ENCODE results near the gene DNMBP.
"Not testable (repeated sequence)": the region's sequence is repeated elsewhere in the genome, so short reads cannot be mapped to it uniquely, and the experiment has no call there.

Gene DNMBP

DNA sequence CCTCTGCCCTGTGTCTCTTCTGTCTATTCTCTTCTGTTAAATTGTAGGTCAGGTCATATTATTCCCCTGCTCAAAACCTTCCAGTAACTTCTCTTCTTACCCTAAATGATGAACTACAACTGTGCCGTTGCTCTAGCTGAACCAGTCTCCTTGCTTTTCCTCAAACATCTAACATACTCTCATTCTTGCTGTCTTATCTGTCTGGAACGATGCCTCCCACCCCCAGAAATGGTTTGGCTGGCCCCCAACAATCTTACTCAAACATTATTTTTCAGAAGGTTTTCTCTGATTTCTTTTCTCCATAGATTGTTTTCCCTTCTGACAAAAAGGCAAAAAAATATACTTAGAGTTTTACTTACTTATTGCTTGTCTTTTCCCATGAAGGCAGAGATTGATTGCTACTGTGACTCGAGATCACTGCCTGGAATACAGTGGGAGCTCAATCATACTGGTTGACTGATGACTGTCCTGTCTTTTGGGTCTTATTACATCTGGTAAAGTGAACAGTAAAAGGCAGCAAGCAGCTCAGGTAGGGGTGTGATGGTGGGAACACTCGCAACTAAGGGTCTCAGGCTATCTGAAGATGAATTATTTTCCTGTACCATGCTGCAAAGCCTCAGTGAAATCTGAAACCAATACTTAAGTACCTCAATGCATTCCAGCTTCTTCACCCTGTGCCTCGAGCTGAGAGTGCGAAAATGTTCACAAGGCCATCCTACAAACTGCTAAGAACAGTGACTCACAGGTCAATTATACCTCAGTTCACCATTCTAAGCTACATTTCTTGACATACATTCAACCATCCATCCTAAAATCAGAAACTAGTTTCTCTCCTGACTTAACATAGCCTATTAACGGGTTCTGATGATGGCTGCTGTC, 67.6 kb downstream of the DNMBP start:
- no peaks in the 10 kb centered on the region for H3K36me3 ChIP-seq (replicated peaks; ENCODE audit: insufficient read depth, low read length)
- H3F3A ChIP-seq (ENCODE audit: insufficient read depth, low read length): no peaks in the 10 kb centered on the region
- no peak overlapping the region; the same call in 1 of the 2 replicates for H3K27ac ChIP-seq (ENCODE audit: low read length)
- no peaks in the 10 kb centered on the region for H4K20me1 ChIP-seq (ENCODE audit: insufficient read depth, low read length)
- H3K9ac ChIP-seq (ENCODE audit: low read length): no peak overlapping the region
- no peak overlapping the region for H2AFZ ChIP-seq (ENCODE audit: low read length)
- H3K27me3 ChIP-seq (replicated peaks; ENCODE audit: insufficient read depth, low read length): no peaks in the 10 kb centered on the region
- no peak for TF ChIP-seq EZH2phosphoT487 (IDR thresholded peaks at IDR 0.05; ENCODE audit: low read length)
- no peak overlapping the region for H3K4me2 ChIP-seq (ENCODE audit: low read depth, low read length)
- H3K4me1 ChIP-seq (ENCODE audit: low read length): no peaks in the 10 kb centered on the region
- H3K79me2 ChIP-seq (ENCODE audit: low read length): no peaks in the 10 kb centered on the region
- DNase-seq: no peak
- no peak overlapping the region for H3K4me3 ChIP-seq (ENCODE audit: low read length)
- no peaks in the 10 kb centered on the region for H3K9me3 ChIP-seq (replicated peaks; ENCODE audit: insufficient read depth, low read length)
- H3K9me2 ChIP-seq (replicated peaks; ENCODE audit: insufficient read depth, low read length): no peaks in the 10 kb centered on the region

DNA sequence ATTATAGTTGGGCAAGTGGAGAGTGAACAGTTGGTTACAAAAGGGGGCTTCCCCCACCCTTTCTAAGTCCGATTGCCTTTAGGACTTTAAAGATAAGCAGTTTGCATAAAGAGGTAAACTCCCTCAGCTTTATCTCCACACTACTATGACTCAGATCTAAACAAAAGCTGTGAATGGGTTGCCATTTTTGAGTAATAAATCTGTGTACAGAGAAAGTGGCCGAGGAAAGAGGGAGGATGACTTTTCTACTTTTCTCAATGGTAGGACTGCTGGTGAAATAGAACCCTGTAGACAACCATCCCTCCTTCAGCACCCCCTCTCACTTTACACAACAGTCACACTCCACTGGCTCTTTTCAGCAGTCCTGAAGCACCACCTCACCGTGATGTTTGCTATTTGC, 71.2 kb downstream of the DNMBP start:
- no peaks in the 10 kb centered on the region for H3K79me2 ChIP-seq (ENCODE audit: low read length)
- no peak overlapping the region for H3K4me3 ChIP-seq (ENCODE audit: low read length)
- DNase-seq: no peak
- H3K27ac ChIP-seq (ENCODE audit: low read length): no peak overlapping the region
- TF ChIP-seq EZH2phosphoT487 (IDR thresholded peaks at IDR 0.05; ENCODE audit: low read length): no peak
- TF ChIP-seq, protein P1, sequence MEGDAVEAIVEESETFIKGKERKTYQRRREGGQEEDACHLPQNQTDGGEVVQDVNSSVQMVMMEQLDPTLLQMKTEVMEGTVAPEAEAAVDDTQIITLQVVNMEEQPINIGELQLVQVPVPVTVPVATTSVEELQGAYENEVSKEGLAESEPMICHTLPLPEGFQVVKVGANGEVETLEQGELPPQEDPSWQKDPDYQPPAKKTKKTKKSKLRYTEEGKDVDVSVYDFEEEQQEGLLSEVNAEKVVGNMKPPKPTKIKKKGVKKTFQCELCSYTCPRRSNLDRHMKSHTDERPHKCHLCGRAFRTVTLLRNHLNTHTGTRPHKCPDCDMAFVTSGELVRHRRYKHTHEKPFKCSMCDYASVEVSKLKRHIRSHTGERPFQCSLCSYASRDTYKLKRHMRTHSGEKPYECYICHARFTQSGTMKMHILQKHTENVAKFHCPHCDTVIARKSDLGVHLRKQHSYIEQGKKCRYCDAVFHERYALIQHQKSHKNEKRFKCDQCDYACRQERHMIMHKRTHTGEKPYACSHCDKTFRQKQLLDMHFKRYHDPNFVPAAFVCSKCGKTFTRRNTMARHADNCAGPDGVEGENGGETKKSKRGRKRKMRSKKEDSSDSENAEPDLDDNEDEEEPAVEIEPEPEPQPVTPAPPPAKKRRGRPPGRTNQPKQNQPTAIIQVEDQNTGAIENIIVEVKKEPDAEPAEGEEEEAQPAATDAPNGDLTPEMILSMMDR (IDR thresholded peaks at IDR 0.05; ENCODE audit: low read length): no peak
- TF ChIP-seq EZH2 (optimal IDR thresholded peaks at IDR 0.05; ENCODE audit: low read depth, low read length): no peak
- no peak overlapping the region for H3K9ac ChIP-seq (ENCODE audit: low read length)
- H3K36me3 ChIP-seq (replicated peaks; ENCODE audit: insufficient read depth, low read length): no peaks in the 10 kb centered on the region
- H2AFZ ChIP-seq (ENCODE audit: low read length): no peak overlapping the region
- no peaks in the 10 kb centered on the region for H3K4me1 ChIP-seq (ENCODE audit: low read length)
- H4K20me1 ChIP-seq (ENCODE audit: insufficient read depth, low read length): no peaks in the 10 kb centered on the region
- no peak overlapping the region for H3K4me2 ChIP-seq (ENCODE audit: low read depth, low read length)
- H3F3A ChIP-seq (ENCODE audit: insufficient read depth, low read length): no peaks in the 10 kb centered on the region
- no peaks in the 10 kb centered on the region for H3K9me3 ChIP-seq (replicated peaks; ENCODE audit: insufficient read depth, low read length)
- no peaks in the 10 kb centered on the region for H3K27me3 ChIP-seq (replicated peaks; ENCODE audit: insufficient read depth, low read length)
- H3K9me2 ChIP-seq (replicated peaks; ENCODE audit: insufficient read depth, low read length): no peaks in the 10 kb centered on the region

DNA sequence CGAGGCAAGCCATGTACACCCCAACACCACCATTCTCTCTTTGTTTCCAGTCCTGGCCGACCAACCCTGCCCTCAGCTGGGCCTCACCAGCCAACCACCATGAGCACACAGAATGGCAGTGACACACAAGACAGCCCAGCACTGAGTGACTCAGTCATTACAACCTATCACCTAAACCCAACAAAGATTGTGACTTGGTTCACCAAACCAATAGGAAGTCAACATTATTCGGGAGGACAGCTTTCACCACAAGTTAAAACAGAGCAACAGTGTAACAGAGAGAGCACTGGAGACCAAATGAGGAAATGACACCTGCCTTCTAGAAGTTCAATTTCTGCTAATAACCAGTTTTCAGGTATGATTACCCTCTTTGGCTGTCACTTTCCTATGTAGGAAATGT, 72.1 kb downstream of the DNMBP start:
- no peaks in the 10 kb centered on the region for H4K20me1 ChIP-seq (ENCODE audit: insufficient read depth, low read length)
- TF ChIP-seq EZH2 (optimal IDR thresholded peaks at IDR 0.05; ENCODE audit: low read depth, low read length): no peak
- TF ChIP-seq, protein P1 (IDR thresholded peaks at IDR 0.05; ENCODE audit: low read length): no peak
- no peak for TF ChIP-seq EZH2phosphoT487 (IDR thresholded peaks at IDR 0.05; ENCODE audit: low read length)
- H3K4me3 ChIP-seq (ENCODE audit: low read length): no peak overlapping the region
- no peak for DNase-seq
- H3K9ac ChIP-seq (ENCODE audit: low read length): no peak overlapping the region
- no peak overlapping the region for H3K27ac ChIP-seq (ENCODE audit: low read length)
- no peaks in the 10 kb centered on the region for H3K9me3 ChIP-seq (replicated peaks; ENCODE audit: insufficient read depth, low read length)
- H3K4me2 ChIP-seq (ENCODE audit: low read depth, low read length): no peak overlapping the region
- no peaks in the 10 kb centered on the region for H3K36me3 ChIP-seq (replicated peaks; ENCODE audit: insufficient read depth, low read length)
- no peaks in the 10 kb centered on the region for H3K9me2 ChIP-seq (replicated peaks; ENCODE audit: insufficient read depth, low read length)
- no peak overlapping the region for H2AFZ ChIP-seq (ENCODE audit: low read length)
- no peaks in the 10 kb centered on the region for H3K27me3 ChIP-seq (replicated peaks; ENCODE audit: insufficient read depth, low read length)
- no peaks in the 10 kb centered on the region for H3F3A ChIP-seq (ENCODE audit: insufficient read depth, low read length)
- H3K79me2 ChIP-seq (ENCODE audit: low read length): no peaks in the 10 kb centered on the region
- no peaks in the 10 kb centered on the region for H3K4me1 ChIP-seq (ENCODE audit: low read length)

DNA sequence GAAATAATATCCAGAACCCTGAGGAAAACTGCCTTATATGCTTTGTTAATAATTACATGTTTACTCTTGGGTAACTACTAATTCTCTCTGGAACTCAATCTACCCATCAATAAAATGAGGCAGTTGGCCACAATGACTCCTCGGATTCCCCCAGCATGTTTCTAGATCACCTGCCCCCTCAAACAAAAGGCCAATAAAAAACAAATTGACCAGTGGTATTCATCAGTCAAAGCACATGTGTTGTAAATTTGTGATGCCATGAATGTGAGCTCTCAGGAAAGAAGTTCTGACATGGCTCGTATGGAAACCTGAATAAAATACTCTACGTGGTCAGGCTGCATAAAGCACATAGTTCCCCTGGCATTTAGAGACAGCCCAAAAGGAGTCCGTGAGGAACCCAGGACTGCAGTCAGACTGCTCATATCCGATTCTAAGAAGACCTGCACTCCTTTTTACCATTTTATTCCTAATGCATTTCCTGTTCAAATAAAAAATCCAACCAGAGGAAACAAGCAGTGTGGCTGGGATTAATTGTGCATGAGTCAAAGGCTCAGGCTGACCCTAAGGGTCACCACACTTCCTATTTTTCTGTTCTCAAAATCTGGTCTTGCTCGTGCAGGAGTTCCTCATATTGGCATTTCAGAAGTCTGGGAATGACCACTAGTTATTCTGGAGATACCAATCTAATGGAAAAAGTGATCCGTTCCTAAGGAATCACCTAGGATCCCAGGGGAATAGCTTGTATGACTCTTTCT, 77.4 kb downstream of the DNMBP start:
- not testable (repeated sequence) for H3K79me2 ChIP-seq (ENCODE audit: low read length); H3F3A ChIP-seq (ENCODE audit: insufficient read depth, low read length); H3K27ac ChIP-seq (ENCODE audit: low read length); H3K27me3 ChIP-seq (replicated peaks; ENCODE audit: insufficient read depth, low read length); H2AFZ ChIP-seq (ENCODE audit: low read length); DNase-seq; H3K9me2 ChIP-seq (replicated peaks; ENCODE audit: insufficient read depth, low read length); H3K9ac ChIP-seq (ENCODE audit: low read length); H3K4me1 ChIP-seq (ENCODE audit: low read length); H3K36me3 ChIP-seq (replicated peaks; ENCODE audit: insufficient read depth, low read length); H4K20me1 ChIP-seq (ENCODE audit: insufficient read depth, low read length); H3K4me2 ChIP-seq (ENCODE audit: low read depth, low read length); H3K4me3 ChIP-seq (ENCODE audit: low read length); H3K9me3 ChIP-seq (replicated peaks; ENCODE audit: insufficient read depth, low read length)
